ENCODE measurements around the gene MPDU1. TPM values are rescaled to one million over a fixed set of nuclear protein-coding genes. Genes with fewer than 3 reads are reported as not detected.
A peak's percentile ranks its signal among the peaks of the same experiment; 100 is the strongest.
"Not testable (repeated sequence)": the region's sequence is repeated elsewhere in the genome, so short reads cannot be mapped to it uniquely, and the experiment has no call there.

MPDU1 gene
- polyA plus RNA-seq, 3 donors, result 106 to 126 (median 123) TPM

GRCh38 chr17:7610641-7611040 is 27.0 kb downstream of the MPDU1 start:
- no peak for DNase-seq

GRCh38 chr17:7611635-7612293 is 28.1 kb downstream of the MPDU1 start:
- no peak for DNase-seq

- DNase-seq, result no peak
Observed at GRCh38 chr17:7612294-7612640, 28.6 kb downstream of the MPDU1 start.

- DNase-seq, result no peak
Observed at GRCh38 chr17:7613769-7614424, 30.2 kb downstream of the MPDU1 start.

- DNase-seq, result peak; percentile 100
Observed at GRCh38 chr17:7614425-7615264, 31.0 kb downstream of the MPDU1 start, which contains the start of gene FXR2. Gene FXR2, minus strand, starts transcription at chr17:7614897. Its CDS starts 365 bp downstream, at chr17:7614532.

GRCh38 chr17:7615265-7615747 is 31.7 kb downstream of the MPDU1 start:
- no peak for DNase-seq

- no peak for DNase-seq
Observed at GRCh38 chr17:7618608-7619007, 35.0 kb downstream of the MPDU1 start.

GRCh38 chr17:7620835-7621234 is 37.2 kb downstream of the MPDU1 start:
- no peak for DNase-seq

GRCh38 chr17:7623661-7624060 is 40.0 kb downstream of the MPDU1 start:
- no peak for DNase-seq

GRCh38 chr17:7625749-7626148 is 42.1 kb downstream of the MPDU1 start:
- DNase-seq, result not testable (repeated sequence)

GRCh38 chr17:7626307-7626706 is 42.7 kb downstream of the MPDU1 start:
- DNase-seq, result no peak

GRCh38 chr17:7626956-7627249 is 43.3 kb downstream of the MPDU1 start:
- DNase-seq, result no peak

GRCh38 chr17:7627250-7628121 is 43.8 kb downstream of the MPDU1 start, which contains the start of gene SAT2:
Gene SAT2, minus strand, starts transcription at chr17:7627821. Its CDS starts 186 bp downstream, at chr17:7627635.
- DNase-seq, result peak; percentile 94

- no peak for DNase-seq
Observed at GRCh38 chr17:7629939-7630571, 46.4 kb downstream of the MPDU1 start, which contains the start of gene SHBG. Gene SHBG, plus strand, starts transcription at chr17:7630135. Its CDS starts 38 bp downstream, at chr17:7630173.

GRCh38 chr17:7631398-7632380 is 48.0 kb downstream of the MPDU1 start:
- DNase-seq, result no peak

GRCh38 chr17:7632492-7632894 is 48.8 kb downstream of the MPDU1 start:
- DNase-seq, result no peak

- no peak for DNase-seq
Observed at GRCh38 chr17:7633093-7633492, 49.4 kb downstream of the MPDU1 start.

GRCh38 chr17:7634384-7634783 is 50.7 kb downstream of the MPDU1 start:
- DNase-seq, result peak; percentile 79

GRCh38 chr17:7636163-7636562 is 52.5 kb downstream of the MPDU1 start:
- DNase-seq, result no peak
